ENCODE measurements around the gene COL9A1. TPM values are rescaled to one million over a fixed set of nuclear protein-coding genes. Genes with fewer than 3 reads are reported as not detected.

COL9A1 gene
- total RNA-seq, 1 donor from 2014 or later: 0.08 TPM

GRCh38 chr6:70186461-70186860 lies 116.4 kb downstream of the COL9A1 start:
- Histone ChIP-seq H3K4me1 (no peaks in the 10 kb centered on the region), H3K27ac (replicated peaks) (no peak overlapping the region), H3K9me3 (replicated peaks) (no peaks in the 10 kb centered on the region), H3K36me3 (no peaks in the 10 kb centered on the region), H3K4me3 (no peak overlapping the region), H3K27me3 (ENCODE audit: low read depth) (no peaks in the 10 kb centered on the region)
- DNase-seq: no peak
- intact Hi-C loops (cut with micrococcal nuclease): no loop called here
- TF ChIP-seq CTCF (IDR thresholded peaks at IDR 0.05; ENCODE audit: borderline replicate concordance): no peak

DNA sequence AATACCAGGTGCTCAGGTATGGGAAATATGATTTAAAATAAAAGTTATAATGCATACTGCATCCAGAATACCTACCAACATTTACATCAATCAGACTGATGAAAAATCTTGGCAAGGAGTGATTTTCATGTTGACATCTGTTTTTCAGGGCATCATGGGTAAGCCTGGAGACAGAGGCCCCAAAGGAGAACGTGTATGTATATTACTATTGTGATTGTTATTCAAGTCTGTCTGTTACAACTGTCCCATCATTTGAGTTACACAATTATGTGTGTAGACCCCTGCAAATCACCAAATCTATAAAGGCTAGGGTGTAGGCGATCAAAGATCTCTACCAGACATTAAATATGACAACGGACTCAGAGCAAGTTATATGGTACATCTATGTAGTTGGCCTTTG lies 118.2 kb downstream of the COL9A1 start:
- no peaks in the 10 kb centered on the region for H3K27me3 ChIP-seq (ENCODE audit: low read depth)
- H3K36me3 ChIP-seq: no peaks in the 10 kb centered on the region
- DNase-seq: no peak
- no peak for TF ChIP-seq CTCF (IDR thresholded peaks at IDR 0.05; ENCODE audit: borderline replicate concordance)
- H3K4me1 ChIP-seq: no peaks in the 10 kb centered on the region
- intact Hi-C loops (cut with micrococcal nuclease): no loop called here
- no peaks in the 10 kb centered on the region for H3K9me3 ChIP-seq (replicated peaks)
- H3K27ac ChIP-seq (replicated peaks): no peak overlapping the region
- H3K4me3 ChIP-seq: no peak overlapping the region

DNA sequence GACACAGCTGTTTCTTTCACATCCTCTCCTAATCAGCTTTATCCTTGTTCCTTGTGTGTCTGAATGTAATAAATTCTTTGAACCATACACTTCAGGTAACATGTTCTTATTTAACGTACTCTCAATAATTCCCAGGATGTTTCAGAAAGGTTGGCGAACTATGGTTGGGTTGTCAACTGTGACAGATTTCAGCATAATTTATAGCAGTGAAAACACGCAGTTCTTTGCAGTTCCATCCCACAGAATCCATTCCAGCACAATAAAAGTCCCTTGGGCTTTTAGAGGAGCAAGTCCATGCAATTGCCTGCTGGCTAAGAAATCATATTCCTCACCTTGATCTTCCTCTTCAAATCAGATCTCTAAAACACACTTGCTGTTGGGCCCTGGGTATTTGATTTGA lies 119.3 kb downstream of the COL9A1 start:
- Histone ChIP-seq H3K27ac (replicated peaks) (no peak overlapping the region), H3K36me3 (no peaks in the 10 kb centered on the region), H3K27me3 (ENCODE audit: low read depth) (no peaks in the 10 kb centered on the region), H3K4me1 (no peaks in the 10 kb centered on the region), H3K9me3 (replicated peaks) (no peaks in the 10 kb centered on the region), H3K4me3 (no peak overlapping the region)
- no peak for TF ChIP-seq CTCF (IDR thresholded peaks at IDR 0.05; ENCODE audit: borderline replicate concordance)
- intact Hi-C loops (cut with micrococcal nuclease): no loop called here
- no peak for DNase-seq

- intact Hi-C loops (cut with micrococcal nuclease): no loop called here
These were observed 121.8 kb downstream of the COL9A1 start for GRCh38 chr6:70180901-70181599.

DNA sequence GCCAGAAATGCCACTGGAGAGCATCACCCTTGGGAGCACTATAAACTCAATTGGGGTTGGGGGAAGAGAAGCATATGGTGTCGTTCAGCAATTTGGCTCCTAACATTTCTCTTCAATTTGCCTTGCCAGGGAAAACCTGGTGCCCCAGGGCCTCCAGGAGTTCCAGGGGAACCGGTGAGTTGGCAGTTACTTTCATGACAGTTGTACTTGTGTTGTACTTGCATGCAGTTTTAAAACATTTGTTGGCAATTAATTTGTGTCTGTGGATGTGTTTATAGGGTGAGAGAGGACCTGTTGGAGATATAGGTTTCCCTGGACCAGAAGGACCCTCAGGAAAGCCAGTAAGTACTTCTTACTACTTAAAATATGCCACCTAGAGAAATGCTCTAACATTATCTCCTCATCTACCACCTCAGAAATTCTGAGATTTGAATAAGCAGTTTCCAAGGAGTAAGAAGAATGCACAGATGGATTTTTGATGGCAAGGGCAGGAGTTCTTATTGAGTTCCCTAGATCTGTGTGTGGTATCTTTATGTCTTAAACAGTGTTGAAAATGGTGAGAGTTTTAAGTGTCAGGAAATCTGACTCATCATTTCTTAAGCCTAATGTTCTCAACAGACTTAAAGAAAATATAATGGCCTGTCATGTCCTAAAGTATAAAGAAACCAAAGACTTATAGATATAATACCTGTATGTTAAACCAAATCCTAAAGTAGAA lies 122.5 kb downstream of the COL9A1 start:
- intact Hi-C loops (cut with micrococcal nuclease): no loop called here
- H3K9me3 ChIP-seq (replicated peaks): no peaks in the 10 kb centered on the region
- H3K36me3 ChIP-seq: no peaks in the 10 kb centered on the region
- H3K27me3 ChIP-seq (ENCODE audit: low read depth): no peaks in the 10 kb centered on the region
- no peak overlapping the region for H3K27ac ChIP-seq (replicated peaks)
- no peak for TF ChIP-seq CTCF (IDR thresholded peaks at IDR 0.05; ENCODE audit: borderline replicate concordance)
- no peak overlapping the region for H3K4me3 ChIP-seq
- H3K4me1 ChIP-seq: no peaks in the 10 kb centered on the region
- no peak for DNase-seq

More at GRCh38 chr6:70180901-70181599, 121.8 kb downstream of the COL9A1 start:
- TF ChIP-seq CTCF (IDR thresholded peaks at IDR 0.05; ENCODE audit: borderline replicate concordance): no peak
- DNase-seq: no peak
- no peaks in the 10 kb centered on the region for H3K36me3 ChIP-seq
- H3K27ac ChIP-seq (replicated peaks): no peak overlapping the region
- H3K27me3 ChIP-seq (ENCODE audit: low read depth): no peaks in the 10 kb centered on the region
- no peaks in the 10 kb centered on the region for H3K9me3 ChIP-seq (replicated peaks)
- no peak overlapping the region for H3K4me3 ChIP-seq
- H3K4me1 ChIP-seq: no peaks in the 10 kb centered on the region
